HepG2 (cell line): Measurements from ENCODE around the gene NAV2.

ENCODE experiments used
- EP300 ChIP-seq, 3 experiments: sonication (generic) in 1 of 3; formaldehyde crosslinking in 1 of 3; IDR thresholded peaks; 2 replicates each; pipeline versions ENCODE4 v1.5.1 to v1.6.1; 2011 to 2020; ENCODE audit warnings: low read depth in 2 of 3, low read length in 2 of 3, borderline replicate concordance in 1 of 3, improper control_type of control experiment in 1 of 3, mild to moderate bottlenecking in 1 of 3, missing genetic modification reagents in 1 of 3, moderate library complexity in 1 of 3
- EZH2 ChIP-seq: conservative IDR thresholded peaks from 2 replicates; pipeline ENCODE4 v1.6.1; 2012; ENCODE audit warnings: mild to moderate bottlenecking, low read depth, low read length, moderate library complexity
- RFX1 ChIP-seq: fragments of 450-650 bp; IDR thresholded peaks from 2 replicates; pipeline ENCODE4 v1.6.1; 2017
- STAT6 ChIP-seq: sonication (generic); formaldehyde crosslinking; IDR thresholded peaks from 2 replicates; pipeline ENCODE4 v1.4.0; 2020; ENCODE audit warnings: missing genetic modification reagents, mild to moderate bottlenecking, borderline replicate concordance
- ZMAT3 ChIP-seq: sonication (generic); formaldehyde crosslinking; conservative IDR thresholded peaks from 2 replicates; pipeline ENCODE4 v1.7.0; 2021; ENCODE audit warnings: missing genetic modification reagents
- ZNF766 ChIP-seq: sonication (generic); formaldehyde crosslinking; IDR thresholded peaks from 2 replicates; pipeline ENCODE4 v1.5.0; 2020; ENCODE audit warnings: missing genetic modification reagents, borderline replicate concordance
- TF ChIP-seq, protein P1 (sequence below): sonication (generic); formaldehyde crosslinking; IDR thresholded peaks from 2 replicates; pipeline ENCODE4 v1.5.0; 2020; ENCODE audit warnings: mild to moderate bottlenecking, missing genetic modification reagents
- TF ChIP-seq, protein P2 (sequence below): sonication (generic); formaldehyde crosslinking; IDR thresholded peaks from 2 replicates; pipeline ENCODE4 v1.4.0; 2020; ENCODE audit warnings: missing genetic modification reagents, borderline replicate concordance
- TF ChIP-seq, protein P3 (sequence below): IDR thresholded peaks from 2 replicates; pipeline ENCODE4 v1.6.1; 2012; ENCODE audit warnings: low read length, improper control_type of control experiment
- TF ChIP-seq, protein P4 (sequence below): sonication (generic); formaldehyde crosslinking; IDR thresholded peaks from 2 replicates; pipeline ENCODE4 v1.5.1; 2020; ENCODE audit warnings: missing genetic modification reagents, mild to moderate bottlenecking, borderline replicate concordance

DNA sequence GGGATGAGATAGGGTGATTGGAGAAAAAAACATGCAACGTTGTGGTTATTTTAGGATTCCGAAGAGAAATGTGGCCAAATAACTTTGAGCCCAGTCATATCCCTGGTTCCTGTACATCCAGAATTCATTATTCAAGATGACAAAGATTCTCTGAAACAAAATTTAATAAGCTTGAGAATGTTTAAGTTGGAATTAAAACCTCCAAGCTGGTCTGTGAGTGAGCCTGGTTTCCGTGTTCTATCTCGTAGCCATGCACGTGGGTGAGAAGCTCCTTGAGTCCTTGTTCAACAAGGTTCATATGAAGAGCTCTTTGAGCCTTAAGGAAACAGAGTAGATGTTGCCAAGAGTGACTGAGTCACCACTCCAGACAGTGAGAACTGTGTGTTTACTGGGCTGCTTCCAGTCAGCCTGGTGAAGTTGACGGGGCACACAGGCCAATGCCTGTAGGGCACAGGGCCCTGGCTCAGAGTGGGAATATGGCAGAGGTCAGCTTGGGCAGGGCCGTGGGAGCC is 206.5 kb downstream of the NAV2 start:
- TF ChIP-seq, protein P1, sequence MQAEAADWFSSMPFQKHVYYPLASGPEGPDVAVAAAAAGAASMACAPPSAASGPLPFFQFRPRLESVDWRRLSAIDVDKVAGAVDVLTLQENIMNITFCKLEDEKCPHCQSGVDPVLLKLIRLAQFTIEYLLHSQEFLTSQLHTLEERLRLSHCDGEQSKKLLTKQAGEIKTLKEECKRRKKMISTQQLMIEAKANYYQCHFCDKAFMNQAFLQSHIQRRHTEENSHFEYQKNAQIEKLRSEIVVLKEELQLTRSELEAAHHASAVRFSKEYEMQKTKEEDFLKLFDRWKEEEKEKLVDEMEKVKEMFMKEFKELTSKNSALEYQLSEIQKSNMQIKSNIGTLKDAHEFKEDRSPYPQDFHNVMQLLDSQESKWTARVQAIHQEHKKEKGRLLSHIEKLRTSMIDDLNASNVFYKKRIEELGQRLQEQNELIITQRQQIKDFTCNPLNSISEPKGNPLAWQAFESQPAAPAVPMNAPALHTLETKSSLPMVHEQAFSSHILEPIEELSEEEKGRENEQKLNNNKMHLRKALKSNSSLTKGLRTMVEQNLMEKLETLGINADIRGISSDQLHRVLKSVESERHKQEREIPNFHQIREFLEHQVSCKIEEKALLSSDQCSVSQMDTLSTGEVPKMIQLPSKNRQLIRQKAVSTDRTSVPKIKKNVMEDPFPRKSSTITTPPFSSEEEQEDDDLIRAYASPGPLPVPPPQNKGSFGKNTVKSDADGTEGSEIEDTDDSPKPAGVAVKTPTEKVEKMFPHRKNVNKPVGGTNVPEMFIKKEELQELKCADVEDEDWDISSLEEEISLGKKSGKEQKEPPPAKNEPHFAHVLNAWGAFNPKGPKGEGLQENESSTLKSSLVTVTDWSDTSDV (CRISPR knock-in tag) = no peak
- TF ChIP-seq EP300 (IDR thresholded peaks at IDR 0.05; ENCODE audit: low read depth in 2 of 2, low read length in 2 of 2) (no peak), EP300 (CRISPR knock-in tag; IDR thresholded peaks at IDR 0.05; ENCODE audit: borderline replicate concordance) (no peak), ZMAT3 (no peak), STAT6 (CRISPR knock-in tag) (no peak), EZH2 (no peak), RFX1 (no peak), ZNF766 (no peak)
- TF ChIP-seq, protein P2, sequence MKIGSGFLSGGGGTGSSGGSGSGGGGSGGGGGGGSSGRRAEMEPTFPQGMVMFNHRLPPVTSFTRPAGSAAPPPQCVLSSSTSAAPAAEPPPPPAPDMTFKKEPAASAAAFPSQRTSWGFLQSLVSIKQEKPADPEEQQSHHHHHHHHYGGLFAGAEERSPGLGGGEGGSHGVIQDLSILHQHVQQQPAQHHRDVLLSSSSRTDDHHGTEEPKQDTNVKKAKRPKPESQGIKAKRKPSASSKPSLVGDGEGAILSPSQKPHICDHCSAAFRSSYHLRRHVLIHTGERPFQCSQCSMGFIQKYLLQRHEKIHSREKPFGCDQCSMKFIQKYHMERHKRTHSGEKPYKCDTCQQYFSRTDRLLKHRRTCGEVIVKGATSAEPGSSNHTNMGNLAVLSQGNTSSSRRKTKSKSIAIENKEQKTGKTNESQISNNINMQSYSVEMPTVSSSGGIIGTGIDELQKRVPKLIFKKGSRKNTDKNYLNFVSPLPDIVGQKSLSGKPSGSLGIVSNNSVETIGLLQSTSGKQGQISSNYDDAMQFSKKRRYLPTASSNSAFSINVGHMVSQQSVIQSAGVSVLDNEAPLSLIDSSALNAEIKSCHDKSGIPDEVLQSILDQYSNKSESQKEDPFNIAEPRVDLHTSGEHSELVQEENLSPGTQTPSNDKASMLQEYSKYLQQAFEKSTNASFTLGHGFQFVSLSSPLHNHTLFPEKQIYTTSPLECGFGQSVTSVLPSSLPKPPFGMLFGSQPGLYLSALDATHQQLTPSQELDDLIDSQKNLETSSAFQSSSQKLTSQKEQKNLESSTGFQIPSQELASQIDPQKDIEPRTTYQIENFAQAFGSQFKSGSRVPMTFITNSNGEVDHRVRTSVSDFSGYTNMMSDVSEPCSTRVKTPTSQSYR (CRISPR knock-in tag) = no peak
- TF ChIP-seq, protein P3, sequence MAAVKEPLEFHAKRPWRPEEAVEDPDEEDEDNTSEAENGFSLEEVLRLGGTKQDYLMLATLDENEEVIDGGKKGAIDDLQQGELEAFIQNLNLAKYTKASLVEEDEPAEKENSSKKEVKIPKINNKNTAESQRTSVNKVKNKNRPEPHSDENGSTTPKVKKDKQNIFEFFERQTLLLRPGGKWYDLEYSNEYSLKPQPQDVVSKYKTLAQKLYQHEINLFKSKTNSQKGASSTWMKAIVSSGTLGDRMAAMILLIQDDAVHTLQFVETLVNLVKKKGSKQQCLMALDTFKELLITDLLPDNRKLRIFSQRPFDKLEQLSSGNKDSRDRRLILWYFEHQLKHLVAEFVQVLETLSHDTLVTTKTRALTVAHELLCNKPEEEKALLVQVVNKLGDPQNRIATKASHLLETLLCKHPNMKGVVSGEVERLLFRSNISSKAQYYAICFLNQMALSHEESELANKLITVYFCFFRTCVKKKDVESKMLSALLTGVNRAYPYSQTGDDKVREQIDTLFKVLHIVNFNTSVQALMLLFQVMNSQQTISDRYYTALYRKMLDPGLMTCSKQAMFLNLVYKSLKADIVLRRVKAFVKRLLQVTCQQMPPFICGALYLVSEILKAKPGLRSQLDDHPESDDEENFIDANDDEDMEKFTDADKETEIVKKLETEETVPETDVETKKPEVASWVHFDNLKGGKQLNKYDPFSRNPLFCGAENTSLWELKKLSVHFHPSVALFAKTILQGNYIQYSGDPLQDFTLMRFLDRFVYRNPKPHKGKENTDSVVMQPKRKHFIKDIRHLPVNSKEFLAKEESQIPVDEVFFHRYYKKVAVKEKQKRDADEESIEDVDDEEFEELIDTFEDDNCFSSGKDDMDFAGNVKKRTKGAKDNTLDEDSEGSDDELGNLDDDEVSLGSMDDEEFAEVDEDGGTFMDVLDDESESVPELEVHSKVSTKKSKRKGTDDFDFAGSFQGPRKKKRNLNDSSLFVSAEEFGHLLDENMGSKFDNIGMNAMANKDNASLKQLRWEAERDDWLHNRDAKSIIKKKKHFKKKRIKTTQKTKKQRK = no peak
- TF ChIP-seq, protein P4, sequence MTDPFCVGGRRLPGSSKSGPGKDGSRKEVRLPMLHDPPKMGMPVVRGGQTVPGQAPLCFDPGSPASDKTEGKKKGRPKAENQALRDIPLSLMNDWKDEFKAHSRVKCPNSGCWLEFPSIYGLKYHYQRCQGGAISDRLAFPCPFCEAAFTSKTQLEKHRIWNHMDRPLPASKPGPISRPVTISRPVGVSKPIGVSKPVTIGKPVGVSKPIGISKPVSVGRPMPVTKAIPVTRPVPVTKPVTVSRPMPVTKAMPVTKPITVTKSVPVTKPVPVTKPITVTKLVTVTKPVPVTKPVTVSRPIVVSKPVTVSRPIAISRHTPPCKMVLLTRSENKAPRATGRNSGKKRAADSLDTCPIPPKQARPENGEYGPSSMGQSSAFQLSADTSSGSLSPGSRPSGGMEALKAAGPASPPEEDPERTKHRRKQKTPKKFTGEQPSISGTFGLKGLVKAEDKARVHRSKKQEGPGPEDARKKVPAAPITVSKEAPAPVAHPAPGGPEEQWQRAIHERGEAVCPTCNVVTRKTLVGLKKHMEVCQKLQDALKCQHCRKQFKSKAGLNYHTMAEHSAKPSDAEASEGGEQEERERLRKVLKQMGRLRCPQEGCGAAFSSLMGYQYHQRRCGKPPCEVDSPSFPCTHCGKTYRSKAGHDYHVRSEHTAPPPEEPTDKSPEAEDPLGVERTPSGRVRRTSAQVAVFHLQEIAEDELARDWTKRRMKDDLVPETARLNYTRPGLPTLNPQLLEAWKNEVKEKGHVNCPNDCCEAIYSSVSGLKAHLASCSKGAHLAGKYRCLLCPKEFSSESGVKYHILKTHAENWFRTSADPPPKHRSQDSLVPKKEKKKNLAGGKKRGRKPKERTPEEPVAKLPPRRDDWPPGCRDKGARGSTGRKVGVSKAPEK = no peak
